SK-N-SH treated with all-trans-retinoic acid at 6 μM for 48 hours (cell line): ENCODE measurements around the gene CHTF8.

Source experiments
- ARNTL ChIP-seq: fragments of 450-650 bp; formaldehyde crosslinking; IDR thresholded peaks from 2 replicates; pipeline ENCODE4 v1.5.0; 2020; ENCODE audit warnings: low read depth, mild to moderate bottlenecking, moderate library complexity, borderline replicate concordance
- CREB5 ChIP-seq: fragments of 250-450 bp; sonication (Bioruptor Pico); IDR thresholded peaks from 2 replicates; pipeline ENCODE4 v1.5.1; 2020; ENCODE audit warnings: low read depth, mild to moderate bottlenecking, moderate library complexity
- CSRNP3 ChIP-seq: fragments of 250-450 bp; sonication (Bioruptor Pico); IDR thresholded peaks from 2 replicates; pipeline ENCODE4 v1.5.1; 2021; ENCODE audit warnings: mild to moderate bottlenecking, moderate library complexity
- ESRRG ChIP-seq: fragments of 250-450 bp; sonication (Bioruptor Pico); IDR thresholded peaks from 2 replicates; pipeline ENCODE4 v1.6.1; 2021; ENCODE audit warnings: mild to moderate bottlenecking
- PATZ1 ChIP-seq: fragments of 250-450 bp; sonication (Bioruptor Pico); IDR thresholded peaks from 2 replicates; pipeline ENCODE4 v1.8.0; 2020; ENCODE audit warnings: mild to moderate bottlenecking, moderate library complexity, borderline replicate concordance
- RARB ChIP-seq: fragments of 250-450 bp; sonication (Bioruptor Pico); IDR thresholded peaks from 2 replicates; pipeline ENCODE4 v1.8.0; 2021; ENCODE audit warnings: mild to moderate bottlenecking, moderate library complexity
- SNAI2 ChIP-seq: fragments of 250-450 bp; sonication (Bioruptor Pico); IDR thresholded peaks from 2 replicates; pipeline ENCODE4 v1.5.0; 2020; ENCODE audit warnings: mild to moderate bottlenecking, moderate library complexity
- TSHZ2 ChIP-seq: fragments of 250-450 bp; sonication (Bioruptor Pico); IDR thresholded peaks from 2 replicates; pipeline ENCODE4 v1.5.0; 2020; ENCODE audit warnings: mild to moderate bottlenecking, moderate library complexity
- ZC3H10 ChIP-seq: fragments of 250-450 bp; sonication (Bioruptor Pico); IDR thresholded peaks from 2 replicates; pipeline ENCODE4 v1.5.1; 2021; ENCODE audit warnings: mild to moderate bottlenecking, moderate library complexity

- no peak for TF ChIP-seq ARNTL (CRISPR knock-in tag)
- TF ChIP-seq SNAI2: no peak
- no peak for TF ChIP-seq TSHZ2 (CRISPR knock-in tag)
- TF ChIP-seq ZC3H10 (CRISPR knock-in tag): no peak
- TF ChIP-seq RARB (CRISPR knock-in tag): no peak
- TF ChIP-seq ESRRG (CRISPR knock-in tag): no peak
- TF ChIP-seq PATZ1: no peak
- TF ChIP-seq CSRNP3 (CRISPR knock-in tag): no peak
- no peak for TF ChIP-seq CREB5
Measured at GRCh38 chr16:69078073-69078472, 54.3 kb downstream of the CHTF8 start.
